ENCODE measurements around the gene FLT4. TPM values are rescaled to one million over a fixed set of nuclear protein-coding genes. Genes with fewer than 3 reads are reported as not detected.

Gene FLT4
- total RNA-seq: 49.0 and 51.0 TPM in 2 replicates

GRCh38 chr5:180649297-180650039 is at the start of gene FLT4:
FLT4 (minus strand) TSS chr5:180649600; CDS start chr5:180649545, 55 bp downstream.

GRCh38 chr5:180591311-180591887 is 58.0 kb downstream of the FLT4 start, which contains the start of gene SCGB3A1:
SCGB3A1 (minus strand) TSS chr5:180591499; CDS start chr5:180591462, 37 bp downstream.

Other genes starting within 250 kb of the FLT4 start
- gene CNOT6, start 155.2 kb downstream of the FLT4 start, total RNA-seq: 10.7 and 12.0 TPM in 2 replicates
- gene SCGB3A1, start 58.1 kb downstream of the FLT4 start, total RNA-seq: not detected in 2 replicates
- not detected in 2 replicates for gene OR2Y1, start 90.5 kb upstream of the FLT4 start, total RNA-seq
- gene MGAT1, start 153.2 kb upstream of the FLT4 start, total RNA-seq: 140 and 158 TPM in 2 replicates
- 5.9 and 6.7 TPM in 2 replicates for gene ZFP62, start 211.7 kb upstream of the FLT4 start, total RNA-seq
- gene BTNL8, start 249.6 kb upstream of the FLT4 start, total RNA-seq: not detected in 2 replicates

Measured in mammary microvascular endothelial cell (primary cell).